ENCODE results near the gene CAMTA1.

Gene CAMTA1

DNA sequence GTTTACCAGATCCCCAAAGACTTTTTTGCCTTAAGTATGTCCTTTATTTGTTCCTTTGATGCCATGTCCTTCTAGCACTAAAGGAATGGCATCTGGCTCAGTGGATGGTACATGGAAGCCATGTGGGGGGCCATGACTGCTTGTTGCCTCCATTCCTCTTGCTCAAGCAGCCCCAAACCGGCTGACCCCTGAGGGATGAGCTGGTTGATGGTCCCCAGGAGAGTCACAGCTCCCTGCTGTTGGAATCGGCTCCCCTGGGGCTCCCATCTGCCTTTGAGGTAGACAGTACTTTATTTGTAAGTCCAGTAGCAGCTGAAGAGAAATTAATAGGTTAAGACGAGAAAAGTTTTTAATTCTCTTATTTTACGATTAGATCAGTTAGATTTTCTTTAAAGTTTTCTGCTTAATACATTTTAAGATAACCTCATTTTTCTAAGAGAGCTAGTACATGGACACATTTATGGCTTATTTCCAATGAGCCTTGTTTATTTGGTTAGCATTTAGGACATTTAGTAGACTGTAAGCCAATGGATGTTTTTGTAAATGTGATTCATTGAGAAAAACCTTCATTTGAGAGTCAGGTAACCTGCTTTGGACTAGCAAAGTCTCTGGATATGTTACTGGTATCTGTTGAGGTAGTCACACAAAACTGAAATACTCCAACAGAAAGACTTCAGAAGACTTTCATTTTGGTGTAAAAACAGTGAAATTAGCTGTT lies 88.2 kb downstream of the CAMTA1 start:
- no peak for DNase-seq (ENCODE audit: low read depth, low spot score)

DNA sequence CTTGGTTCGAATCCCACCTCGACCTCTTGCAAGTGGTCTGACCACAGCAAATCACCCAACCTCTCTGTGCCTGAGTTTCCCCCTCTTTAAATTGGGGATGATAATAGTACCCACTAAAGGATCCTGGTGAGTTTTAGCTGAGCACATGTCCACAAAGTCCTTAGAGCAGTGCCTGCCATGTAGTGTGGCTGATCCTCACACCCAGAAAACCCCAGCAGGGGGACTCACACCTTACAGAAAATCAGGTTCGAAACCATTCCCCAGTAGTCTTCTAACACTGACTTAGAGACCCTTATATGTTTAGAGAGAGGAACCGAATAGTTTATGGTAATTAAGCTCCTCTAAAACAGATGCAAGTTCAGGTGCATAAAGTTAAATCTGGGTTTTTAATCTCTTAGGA lies 89.0 kb downstream of the CAMTA1 start:
- no peak for DNase-seq (ENCODE audit: low read depth, low spot score)

DNA sequence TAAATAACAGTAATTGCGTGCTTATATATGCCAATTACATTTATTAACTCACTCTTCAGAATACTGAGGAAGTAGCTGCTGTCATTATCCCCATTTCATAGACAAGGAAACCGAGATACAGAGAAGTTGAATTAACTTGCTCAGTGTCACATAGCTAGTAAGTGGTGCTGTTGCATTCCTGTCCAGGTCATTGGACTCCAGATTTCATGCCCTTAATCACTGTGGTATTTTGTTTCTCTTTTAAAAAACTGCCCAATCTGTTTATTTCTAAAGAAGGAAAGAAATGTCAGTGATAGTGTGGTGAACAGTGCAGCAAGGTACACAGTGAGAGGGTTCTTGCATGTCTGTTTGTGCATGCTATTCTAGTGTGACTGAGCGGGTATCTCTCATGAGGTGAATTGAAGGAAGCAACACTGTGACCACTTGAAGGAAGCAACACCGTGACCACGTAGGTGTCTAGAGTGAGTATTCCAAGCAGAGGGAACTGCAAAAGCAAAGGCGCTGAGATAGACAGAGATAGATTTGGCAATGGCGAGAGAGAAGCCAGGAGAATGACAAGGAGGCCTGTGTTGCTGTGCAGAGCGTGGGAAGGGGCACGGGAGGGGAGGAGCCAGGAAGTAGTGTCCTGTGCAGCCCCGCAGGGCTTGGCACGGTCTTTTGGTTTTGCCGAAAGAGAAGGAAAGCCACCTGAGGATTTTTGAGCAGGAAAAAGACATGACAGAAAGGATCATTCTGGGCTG lies 95.9 kb downstream of the CAMTA1 start:
- no peak for DNase-seq (ENCODE audit: low read depth, low spot score)

DNA sequence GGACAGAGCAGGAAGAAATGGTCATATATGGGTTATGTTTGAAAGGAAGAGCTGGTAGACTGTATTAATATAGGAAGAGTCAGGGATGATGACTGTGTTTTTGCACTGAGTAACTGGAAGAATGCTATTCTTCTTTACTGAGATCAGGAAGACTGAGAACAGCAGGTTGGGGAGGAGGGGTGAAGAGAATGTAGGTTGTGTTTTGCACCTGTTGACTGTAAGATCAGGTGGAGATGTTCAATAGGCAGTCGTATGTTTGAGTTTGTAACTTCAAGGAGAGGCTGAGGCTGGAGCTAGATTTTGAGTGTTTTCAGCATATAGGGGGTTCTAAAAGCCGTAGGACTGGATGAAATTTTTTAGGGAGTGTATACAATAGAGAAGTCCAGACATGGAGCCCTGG lies 97.2 kb downstream of the CAMTA1 start:
- DNase-seq (ENCODE audit: low read depth, low spot score): no peak

DNA sequence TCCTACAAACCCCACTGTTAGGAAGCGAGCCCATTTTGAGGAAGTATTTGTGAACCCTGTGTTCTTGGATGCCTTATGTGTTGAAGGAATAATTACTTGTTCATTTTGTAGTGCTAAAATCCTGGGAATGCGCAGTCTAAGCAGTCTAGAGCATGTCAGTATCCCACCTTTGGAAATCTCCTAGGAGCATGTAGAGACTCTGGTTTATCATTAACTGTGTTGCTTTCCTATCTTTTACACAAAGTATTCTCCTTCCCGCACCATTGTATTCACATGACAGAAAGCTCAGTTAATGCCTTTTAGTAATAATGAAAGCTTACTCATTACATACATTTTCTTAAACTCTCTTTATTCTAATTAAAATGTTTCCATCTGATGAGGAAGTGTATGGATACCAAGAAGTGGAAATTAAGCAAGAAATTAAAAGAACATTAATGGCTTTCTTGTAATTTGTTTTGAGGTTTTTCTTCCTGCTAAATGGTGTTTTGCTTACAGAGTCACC lies 99.4 kb downstream of the CAMTA1 start:
- no peak for DNase-seq (ENCODE audit: low read depth, low spot score)

DNA sequence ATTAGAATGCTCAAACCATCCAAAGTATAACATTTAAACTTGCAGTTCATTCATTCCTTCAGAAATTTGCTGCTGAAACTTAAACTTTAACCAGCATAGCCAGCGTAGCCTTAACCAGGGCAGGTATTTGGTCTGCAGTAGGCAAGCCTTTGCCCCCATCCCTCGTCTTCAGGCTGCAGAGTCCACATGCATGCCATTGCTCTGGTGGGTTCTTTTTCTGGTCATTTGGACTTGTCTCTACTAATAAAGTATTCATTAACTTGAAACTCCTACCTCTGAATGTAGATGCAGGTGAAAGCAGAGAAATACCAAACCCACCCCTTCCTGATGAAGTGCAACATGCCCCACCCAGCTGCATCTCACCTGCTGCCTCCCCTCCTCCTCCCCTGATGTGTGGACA lies 100.2 kb downstream of the CAMTA1 start:
- DNase-seq (ENCODE audit: low read depth, low spot score): no peak

DNA sequence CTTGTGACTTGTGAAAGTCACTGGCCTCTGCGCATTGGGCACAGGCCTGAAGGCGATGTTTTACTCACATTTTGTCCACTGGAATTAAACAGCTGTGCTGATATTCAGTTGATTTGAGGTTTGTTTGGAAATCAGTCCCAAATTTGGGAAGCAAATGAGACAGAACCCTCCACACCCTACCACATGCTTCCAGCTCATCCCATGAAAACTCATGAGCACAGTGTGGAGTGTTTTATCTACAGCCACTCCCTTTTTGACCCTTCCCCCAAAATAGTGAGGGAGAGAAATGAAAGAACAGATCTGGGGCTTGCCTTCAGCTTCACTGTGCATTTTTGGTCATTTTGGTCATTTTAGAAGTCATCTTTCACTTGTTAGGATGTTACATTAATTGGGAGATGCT lies 101.3 kb downstream of the CAMTA1 start:
- DNase-seq (ENCODE audit: low read depth, low spot score): no peak

DNA sequence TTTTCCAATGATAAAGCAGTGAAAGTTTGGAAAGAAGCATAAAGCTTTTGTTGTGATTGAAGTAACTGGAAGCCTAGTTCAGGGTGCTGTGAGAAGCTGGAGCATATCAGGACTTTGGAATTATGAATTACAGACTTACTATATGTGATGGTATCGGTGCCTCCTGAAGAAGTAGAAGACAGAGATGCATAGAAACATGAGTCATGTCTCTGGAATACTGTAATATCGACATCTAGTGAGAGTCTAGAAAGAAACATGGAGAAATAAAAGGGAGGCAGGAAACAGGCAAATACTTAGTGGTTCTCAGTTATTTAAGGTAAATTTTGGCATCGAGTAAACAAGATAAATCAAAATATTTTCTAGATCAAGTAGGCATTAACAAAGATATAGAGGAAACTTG lies 103.0 kb downstream of the CAMTA1 start:
- no peak for DNase-seq (ENCODE audit: low read depth, low spot score)

DNA sequence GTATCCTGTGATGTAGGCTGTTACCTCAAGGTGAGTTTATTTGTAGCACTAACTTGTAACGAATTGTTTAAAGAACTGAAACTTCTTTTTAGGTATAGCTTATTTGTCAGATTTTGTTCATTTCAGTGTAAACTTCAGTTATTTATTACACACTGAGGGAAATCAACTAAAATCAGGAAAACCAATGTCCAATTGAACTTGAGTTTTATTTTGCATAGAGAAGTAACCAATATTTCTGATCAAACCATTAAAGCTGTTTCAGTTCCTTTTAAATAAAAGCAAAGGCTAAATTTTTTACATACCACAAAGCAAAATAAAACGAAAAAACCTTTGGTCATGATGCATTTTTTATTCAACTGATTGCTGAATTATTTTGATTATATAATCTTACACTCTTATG lies 103.6 kb downstream of the CAMTA1 start:
- no peak for DNase-seq (ENCODE audit: low read depth, low spot score)

DNA sequence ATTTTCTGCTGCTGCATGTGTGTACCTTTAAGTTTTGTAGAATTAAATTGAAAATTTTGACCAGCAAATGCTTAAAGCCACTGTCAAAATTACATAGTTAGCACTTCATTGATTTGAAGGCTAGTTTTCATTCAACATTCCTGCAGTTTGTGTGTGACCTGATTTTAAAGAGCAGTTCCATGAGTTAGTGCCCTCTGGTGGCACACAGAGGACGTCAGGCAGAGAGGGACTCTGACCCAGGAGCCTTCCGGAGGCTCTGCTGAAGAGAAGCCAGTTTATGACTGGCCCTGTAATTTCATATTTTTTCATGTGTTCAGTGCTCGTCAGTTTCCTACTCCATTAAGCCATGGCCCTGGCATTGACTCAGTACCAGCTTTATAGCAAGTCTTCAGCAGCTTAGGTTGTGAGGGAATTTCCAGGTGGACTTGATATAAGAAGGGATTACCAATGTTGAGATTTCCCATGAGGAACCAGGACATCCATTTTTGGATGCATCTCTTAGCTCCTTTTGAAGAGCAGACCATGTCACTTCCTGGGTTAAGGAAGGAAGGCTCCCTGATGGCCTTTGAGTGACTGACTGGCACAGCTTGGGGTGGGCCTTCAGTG lies 104.7 kb downstream of the CAMTA1 start:
- DNase-seq (ENCODE audit: low read depth, low spot score): no peak

DNA sequence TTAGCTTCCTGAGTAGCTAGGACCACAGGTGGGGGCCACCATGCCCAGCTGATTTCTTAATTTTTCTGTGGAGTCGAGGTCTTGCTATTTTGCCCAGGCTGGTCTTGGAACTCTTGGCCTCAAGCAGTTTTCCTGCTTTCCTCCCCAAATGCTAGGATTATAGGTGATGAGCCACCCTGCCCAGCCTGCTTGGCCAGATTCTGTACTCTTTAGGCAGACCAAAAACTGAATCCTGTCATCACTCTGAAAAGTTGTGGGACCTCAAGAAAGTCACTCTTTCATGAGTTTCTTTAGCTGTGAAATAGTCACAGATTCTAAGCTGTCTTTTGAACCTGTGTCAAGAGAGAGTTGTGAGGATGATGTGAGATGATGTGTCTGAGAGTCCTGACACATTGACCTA lies 105.4 kb downstream of the CAMTA1 start:
- no peak for DNase-seq (ENCODE audit: low read depth, low spot score)

DNA sequence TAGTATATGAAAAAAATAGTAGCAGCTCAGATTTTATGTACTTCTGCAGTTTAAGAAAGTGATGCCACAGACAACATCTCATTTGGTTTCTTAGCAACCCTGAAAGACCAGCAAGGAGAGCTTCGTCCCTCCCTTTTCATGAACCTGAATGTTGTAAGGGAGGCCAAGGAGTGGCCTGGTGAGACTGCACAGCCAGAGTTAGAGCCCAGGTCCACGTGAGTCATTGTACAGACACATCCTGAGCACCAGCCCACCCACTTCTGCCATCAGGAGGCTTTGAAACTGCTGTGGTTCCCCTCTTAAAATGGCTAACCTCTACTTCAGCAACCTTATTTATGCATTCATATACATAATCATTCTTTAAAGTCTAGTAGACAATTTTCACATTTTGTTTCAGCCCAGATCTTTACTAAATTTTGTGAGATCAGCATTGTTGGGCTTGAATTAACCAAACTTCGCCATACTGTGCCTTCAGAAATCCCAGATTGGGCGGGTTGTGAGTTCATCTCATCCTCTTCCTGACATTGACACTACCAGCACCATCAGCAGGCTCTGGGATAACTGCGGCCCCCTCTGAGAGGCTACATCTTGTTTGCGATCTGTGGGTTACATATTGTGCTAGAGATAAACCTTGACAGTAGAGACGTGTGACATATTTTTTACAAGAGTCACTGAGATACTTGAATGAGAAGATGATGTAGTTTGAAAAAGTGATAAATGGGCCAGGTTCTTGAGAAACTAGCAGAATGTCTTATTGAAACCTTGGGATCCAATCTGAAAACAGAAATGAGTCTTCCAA lies 106.7 kb downstream of the CAMTA1 start:
- DNase-seq (ENCODE audit: low read depth, low spot score): no peak

DNA sequence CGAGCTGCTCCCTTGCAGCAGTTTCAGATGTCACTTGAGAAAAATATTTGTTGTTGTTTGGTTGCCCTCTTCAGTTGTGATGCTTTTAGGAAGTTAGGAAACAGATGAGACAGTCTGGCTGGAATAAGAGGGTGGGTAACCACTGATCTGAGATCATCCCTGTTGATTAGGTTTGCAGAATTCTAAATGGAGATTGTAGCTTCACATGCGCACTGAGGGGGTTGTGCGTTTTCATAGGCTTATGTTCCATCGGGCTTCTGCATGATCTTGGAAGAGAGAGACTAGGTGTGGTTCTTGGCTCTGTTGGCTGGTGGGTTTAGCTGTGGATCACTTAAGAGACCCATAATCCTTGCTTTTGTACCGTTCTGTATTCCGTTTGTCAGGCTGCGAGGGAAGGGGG lies 108.1 kb downstream of the CAMTA1 start:
- no peak for DNase-seq (ENCODE audit: low read depth, low spot score)

DNA sequence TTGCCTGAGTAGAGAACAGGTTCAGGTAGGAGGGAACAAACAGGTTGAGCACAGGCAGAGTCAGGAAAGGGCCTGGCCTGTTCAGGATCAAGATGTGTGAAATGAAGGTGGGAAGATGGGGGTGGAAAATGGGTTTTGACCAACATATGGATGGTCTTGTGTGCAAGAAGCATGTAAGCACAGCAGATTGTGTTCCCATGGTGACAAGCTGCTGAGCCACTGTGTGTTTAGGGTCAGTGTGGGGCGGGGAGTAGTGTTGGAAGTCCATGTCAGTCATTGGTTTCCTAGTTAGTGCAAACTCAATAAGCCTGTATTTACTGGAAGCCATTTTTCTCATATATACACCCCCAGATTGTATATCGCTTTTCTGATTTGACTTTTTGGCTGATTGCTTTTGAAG lies 111.9 kb downstream of the CAMTA1 start:
- no peak for DNase-seq (ENCODE audit: low read depth, low spot score)

DNA sequence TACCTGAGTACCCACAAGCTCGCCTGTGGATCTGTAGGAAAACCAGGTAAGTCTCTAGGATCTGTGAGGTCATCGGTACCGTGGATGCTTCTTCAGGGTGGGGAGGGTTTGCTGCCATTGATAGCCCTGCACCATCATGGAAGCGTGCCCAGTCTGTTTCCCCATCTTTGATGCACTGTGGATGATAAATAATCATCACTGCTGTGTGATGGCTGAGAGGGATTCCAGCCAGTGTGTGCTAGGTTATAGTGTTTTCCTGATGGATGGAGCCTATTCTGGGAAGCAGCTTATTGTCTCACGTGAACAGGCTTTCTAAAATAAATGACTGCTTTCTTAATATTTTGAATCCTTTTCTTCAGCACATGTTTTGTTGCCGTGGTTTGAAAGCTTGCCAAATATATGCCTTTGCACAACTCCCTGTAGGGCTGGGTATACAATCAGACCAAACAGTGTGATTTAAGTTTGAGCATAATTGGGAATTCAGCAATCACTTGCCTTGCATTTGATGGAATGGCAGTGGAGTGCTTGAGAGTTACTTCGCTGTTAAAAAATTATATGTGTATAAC lies 113.8 kb downstream of the CAMTA1 start:
- DNase-seq (ENCODE audit: low read depth, low spot score): no peak

DNA sequence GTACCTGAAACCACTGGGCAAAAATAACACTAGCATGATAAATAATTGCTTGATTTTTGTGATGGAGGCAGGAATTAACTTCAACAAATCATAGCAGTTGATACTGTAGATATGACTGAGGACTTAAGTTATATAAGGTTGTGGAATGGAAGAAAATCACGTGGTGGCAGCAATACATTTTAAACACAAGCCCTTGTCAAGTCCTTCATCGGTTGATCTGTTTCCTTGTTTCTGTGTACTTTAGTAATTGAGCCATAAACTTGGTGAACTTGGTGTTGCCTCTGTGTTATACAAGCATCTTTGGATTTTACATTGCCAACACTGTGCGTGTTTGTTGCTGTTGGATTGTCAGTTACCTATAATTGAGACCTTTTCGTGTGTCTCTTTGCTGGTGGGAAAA lies 114.4 kb downstream of the CAMTA1 start:
- DNase-seq (ENCODE audit: low read depth, low spot score): no peak

DNA sequence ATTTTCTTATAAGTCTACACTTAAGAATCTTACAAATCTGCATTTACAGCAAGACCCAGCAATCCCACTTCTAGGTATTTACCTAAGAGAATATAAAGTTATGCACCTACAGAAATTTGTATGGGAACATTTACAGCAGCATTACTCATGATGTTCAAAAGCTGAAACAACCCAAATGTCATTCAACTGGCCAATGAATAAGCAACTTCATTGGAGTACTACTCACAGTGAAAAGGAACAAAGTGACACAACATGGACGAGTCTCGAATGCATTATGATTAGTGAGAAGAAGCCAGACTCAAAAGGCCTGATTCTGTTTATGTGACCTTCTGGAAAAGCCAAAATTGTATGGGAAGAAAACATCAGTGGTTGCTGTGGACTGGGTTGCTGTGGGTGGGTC lies 116.9 kb downstream of the CAMTA1 start:
- DNase-seq (ENCODE audit: low read depth, low spot score): no peak

DNA sequence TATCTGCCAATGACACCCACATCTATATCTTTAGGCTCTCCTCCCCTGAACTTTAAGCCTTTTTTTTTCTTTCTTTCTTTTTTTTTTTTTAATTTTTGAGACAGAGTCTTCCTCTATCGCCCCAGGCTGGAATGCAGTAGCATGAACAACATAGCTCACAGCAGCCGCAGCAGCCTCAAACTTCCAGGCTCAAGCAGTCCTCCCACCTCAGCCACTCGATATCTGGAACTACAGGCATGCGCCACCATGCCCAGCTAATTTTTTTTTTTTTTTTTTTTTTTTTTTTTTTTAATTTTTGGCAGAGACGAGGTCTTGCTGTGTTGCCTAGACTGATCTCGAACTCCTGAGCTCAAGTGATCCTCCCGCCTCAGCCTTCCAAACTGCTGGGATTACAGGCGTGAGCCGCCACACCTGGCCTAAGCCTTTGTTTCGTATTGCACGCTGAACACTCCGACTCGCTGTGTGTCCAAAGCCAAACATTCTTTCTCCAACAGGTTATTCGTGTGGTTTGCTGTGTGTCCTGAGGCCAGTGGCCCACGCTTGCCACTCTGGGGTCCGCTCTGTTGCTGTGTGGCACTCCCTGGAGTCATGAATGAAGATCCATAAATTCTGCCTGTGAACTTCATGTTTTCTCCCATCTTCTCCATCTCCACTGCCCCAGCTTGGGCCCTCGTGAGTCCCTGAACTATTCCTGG lies 119.4 kb downstream of the CAMTA1 start:
- DNase-seq (ENCODE audit: low read depth, low spot score): no peak

DNA sequence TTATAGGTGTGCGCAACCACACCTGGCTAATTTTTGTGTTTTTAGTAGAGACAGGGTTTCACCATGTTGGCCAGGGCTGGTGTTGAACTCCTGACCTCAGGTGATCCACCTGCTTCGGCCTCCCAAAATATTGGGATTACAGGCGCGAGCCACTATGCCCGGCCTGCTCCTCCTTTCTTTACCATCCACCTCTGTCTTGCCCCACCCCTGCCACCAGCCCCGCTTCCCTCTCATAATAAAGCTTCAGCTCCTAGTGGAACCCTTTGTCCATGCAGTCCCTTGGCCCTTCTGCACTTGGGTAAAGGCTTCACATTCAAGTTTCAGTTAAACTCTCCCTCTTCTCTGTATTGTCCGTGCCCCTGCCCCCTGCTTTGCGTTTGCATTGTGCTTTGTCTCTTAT lies 120.1 kb downstream of the CAMTA1 start:
- DNase-seq (ENCODE audit: low read depth, low spot score): no peak

DNA sequence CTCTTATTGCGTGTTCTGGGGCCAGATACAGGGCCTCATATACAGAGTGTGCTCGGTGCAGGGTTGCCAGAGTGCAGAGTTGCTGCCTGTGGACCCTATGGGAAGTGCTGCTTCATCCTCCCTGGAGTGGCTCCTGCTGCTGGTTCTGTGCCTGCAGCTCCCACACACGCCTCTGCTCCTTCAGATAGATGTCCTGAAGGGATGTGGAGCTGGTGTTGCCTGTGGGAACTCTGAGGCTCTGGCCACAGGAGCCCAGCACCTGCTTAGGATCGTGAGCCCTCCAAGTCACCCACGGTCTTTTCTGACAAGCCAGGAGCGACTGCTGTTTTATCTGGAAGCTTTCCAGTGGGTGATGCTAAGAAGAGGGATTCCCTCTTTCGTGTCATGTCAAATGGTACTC lies 120.5 kb downstream of the CAMTA1 start:
- DNase-seq (ENCODE audit: low read depth, low spot score): no peak

DNA sequence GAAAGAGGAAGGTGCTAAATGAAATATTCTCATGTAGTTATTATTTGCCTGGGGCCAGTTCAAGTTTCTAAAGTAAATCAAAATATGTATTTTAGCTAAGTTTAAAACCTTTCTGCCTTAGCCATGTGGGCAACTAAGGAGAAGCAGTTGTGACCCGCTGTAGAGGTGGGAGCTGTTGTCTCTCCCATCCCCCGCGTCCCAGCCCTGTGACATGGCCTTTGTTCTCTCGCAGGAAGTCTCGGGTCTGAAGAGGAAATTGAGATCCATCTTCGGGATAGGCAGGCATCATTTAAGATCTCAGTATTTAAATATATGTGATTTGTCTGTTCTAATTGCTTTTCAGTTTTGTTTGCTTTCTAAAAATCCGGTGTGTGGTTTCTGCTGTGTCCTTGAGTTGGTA lies 121.5 kb downstream of the CAMTA1 start:
- DNase-seq (ENCODE audit: low read depth, low spot score): no peak

All from smooth muscle cell of the brain vasculature (primary cell).